Epithelial cell of proximal tubule (primary cell): ENCODE results near the gene HPD. TPM values are rescaled to one million over a fixed set of nuclear protein-coding genes. Genes with fewer than 3 reads are reported as not detected.
A peak's percentile ranks its signal among the peaks of the same experiment; 100 is the strongest.

Experiments used
- DNase-seq: peaks from one replicate; pipeline ENCODE4 v3.0.0-alpha.2; 2011; ENCODE audit warnings: low read depth
- H3K4me3 ChIP-seq: 2 replicates; pipeline ENCODE4 v1.5.1; 2011; ENCODE audit warnings: low read depth, mild to moderate bottlenecking, low read length
- CTCF ChIP-seq: conservative IDR thresholded peaks from 2 replicates; pipeline ENCODE4 v1.5.1; 2012; ENCODE audit warnings: low read depth, mild to moderate bottlenecking, low read length
- total RNA-seq: library from RNA; depleted of rRNA; stranded (reverse); fragments of >200 nt; gene quantifications from 2 replicates; pipeline ENCODE4 v1.2.3, GENCODE V29; 2015

The HPD gene
- 0.12 TPM in 1 of 2 replicates, not detected in the other for total RNA-seq

- DNase-seq = no peak
- no peak within 1 kb of the TSS for H3K4me3 ChIP-seq
- no peak for TF ChIP-seq CTCF
Measured at GRCh38 chr12:121858662-121859572, at the start of gene HPD. Gene HPD (minus strand): TSS chr12:121858859. CDS start chr12:121858823, 36 bp downstream.

GRCh38 chr12:121905746-121906145 is 47.1 kb upstream of the HPD start:
- no peak for DNase-seq
- H3K4me3 ChIP-seq = no peak overlapping the region
- no peak for TF ChIP-seq CTCF

- no peak overlapping the region for H3K4me3 ChIP-seq
- TF ChIP-seq CTCF = no peak
- DNase-seq = no peak
Measured at GRCh38 chr12:121903202-121903601, 44.5 kb upstream of the HPD start.

- H3K4me3 ChIP-seq = no peak overlapping the region
- no peak for TF ChIP-seq CTCF
- DNase-seq = no peak
Measured at GRCh38 chr12:121899590-121899989, 40.9 kb upstream of the HPD start.

GRCh38 chr12:121898287-121898686 is 39.6 kb upstream of the HPD start:
- no peak for TF ChIP-seq CTCF
- no peak overlapping the region for H3K4me3 ChIP-seq
- DNase-seq = no peak

GRCh38 chr12:121894633-121895032 is 36.0 kb upstream of the HPD start:
- DNase-seq = no peak
- H3K4me3 ChIP-seq = no peak overlapping the region
- peak; percentile 49 for TF ChIP-seq CTCF
